Measurements from ENCODE around the gene ASIC2. TPM values are rescaled to one million over a fixed set of nuclear protein-coding genes. Genes with fewer than 3 reads are reported as not detected.

The ASIC2 gene
- total RNA-seq, result not detected

GRCh38 chr17:33292981-33293867, at the start of gene ASIC2:
Gene ASIC2 (minus strand): TSS chr17:33293295.
- no peak for ATAC-seq
- Mint-ChIP-seq H3K27ac (no peak within 1 kb of the TSS), H3K27me3 (peaks cover 47% of the 10 kb centered on the region), H3K36me3 (no peaks in the 10 kb centered on the region), H3K4me3 (no peak within 1 kb of the TSS), H3K9me3 (ENCODE audit: low read depth) (no peaks in the 10 kb centered on the region), H3K4me1 (peaks cover 8% of the 10 kb centered on the region)
- DNase-seq, result no peak
- CTCF ChIA-PET, result no interaction called here

GRCh38 chr17:33342025-33342424, 48.9 kb upstream of the ASIC2 start:
- Mint-ChIP-seq H3K27ac (no peak overlapping the region), H3K4me3 (no peak overlapping the region), H3K36me3 (no peaks in the 10 kb centered on the region), H3K27me3 (no peaks in the 10 kb centered on the region), H3K9me3 (ENCODE audit: low read depth) (no peaks in the 10 kb centered on the region), H3K4me1 (no peaks in the 10 kb centered on the region)
- no peak for DNase-seq
- ATAC-seq, result no peak
- CTCF ChIA-PET, result no interaction called here

GRCh38 chr17:33338242-33338641, 45.1 kb upstream of the ASIC2 start:
- Mint-ChIP-seq H3K27ac (no peak overlapping the region), H3K4me3 (no peak overlapping the region), H3K27me3 (no peaks in the 10 kb centered on the region), H3K36me3 (no peaks in the 10 kb centered on the region), H3K4me1 (no peaks in the 10 kb centered on the region), H3K9me3 (ENCODE audit: low read depth) (no peaks in the 10 kb centered on the region)
- no peak for DNase-seq
- ATAC-seq, result no peak
- CTCF ChIA-PET, result no interaction called here

GRCh38 chr17:33335491-33336173, 42.5 kb upstream of the ASIC2 start:
- H3K4me3 Mint-ChIP-seq, result no peak overlapping the region
- no peaks in the 10 kb centered on the region for H3K36me3 Mint-ChIP-seq
- H3K27ac Mint-ChIP-seq, result no peak overlapping the region
- no peaks in the 10 kb centered on the region for H3K27me3 Mint-ChIP-seq
- ATAC-seq (no peak), DNase-seq (no peak)
- H3K4me1 Mint-ChIP-seq, result no peaks in the 10 kb centered on the region
- CTCF ChIA-PET, result no interaction called here
- no peaks in the 10 kb centered on the region for H3K9me3 Mint-ChIP-seq (ENCODE audit: low read depth)

- no peaks in the 10 kb centered on the region for H3K9me3 Mint-ChIP-seq (ENCODE audit: low read depth)
- no peaks in the 10 kb centered on the region for H3K4me1 Mint-ChIP-seq
- H3K27me3 Mint-ChIP-seq, result no peaks in the 10 kb centered on the region
- H3K4me3 Mint-ChIP-seq, result no peak overlapping the region
- DNase-seq (no peak), ATAC-seq (no peak)
- no peaks in the 10 kb centered on the region for H3K36me3 Mint-ChIP-seq
- CTCF ChIA-PET, result no interaction called here
- no peak overlapping the region for H3K27ac Mint-ChIP-seq
Observed at GRCh38 chr17:33334703-33335102, 41.6 kb upstream of the ASIC2 start.

GRCh38 chr17:33330877-33331276, 37.8 kb upstream of the ASIC2 start:
- Mint-ChIP-seq H3K36me3 (no peaks in the 10 kb centered on the region), H3K4me3 (no peak overlapping the region), H3K9me3 (ENCODE audit: low read depth) (no peaks in the 10 kb centered on the region), H3K27me3 (no peaks in the 10 kb centered on the region), H3K4me1 (no peaks in the 10 kb centered on the region), H3K27ac (no peak overlapping the region)
- DNase-seq (no peak), ATAC-seq (no peak)
- CTCF ChIA-PET, result no interaction called here

GRCh38 chr17:33328129-33328528, 35.0 kb upstream of the ASIC2 start:
- CTCF ChIA-PET, result no interaction called here
- ATAC-seq (no peak), DNase-seq (no peak)
- H3K9me3 Mint-ChIP-seq (ENCODE audit: low read depth), result no peaks in the 10 kb centered on the region
- no peak overlapping the region for H3K27ac Mint-ChIP-seq
- H3K27me3 Mint-ChIP-seq, result no peaks in the 10 kb centered on the region
- no peak overlapping the region for H3K4me3 Mint-ChIP-seq
- H3K4me1 Mint-ChIP-seq, result no peaks in the 10 kb centered on the region
- no peaks in the 10 kb centered on the region for H3K36me3 Mint-ChIP-seq

GRCh38 chr17:33324736-33325135, 31.6 kb upstream of the ASIC2 start:
- CTCF ChIA-PET, result no interaction called here
- no peaks in the 10 kb centered on the region for H3K27me3 Mint-ChIP-seq

GRCh38 chr17:33322063-33322462, 29.0 kb upstream of the ASIC2 start:
- H3K27ac Mint-ChIP-seq, result no peak overlapping the region
- CTCF ChIA-PET, result no interaction called here
- no peaks in the 10 kb centered on the region for H3K4me1 Mint-ChIP-seq
- no peak for ATAC-seq
- H3K9me3 Mint-ChIP-seq (ENCODE audit: low read depth), result no peaks in the 10 kb centered on the region
- H3K36me3 Mint-ChIP-seq, result no peaks in the 10 kb centered on the region
- no peak for DNase-seq
- no peak overlapping the region for H3K4me3 Mint-ChIP-seq
- peaks cover 4% of the 10 kb centered on the region for H3K27me3 Mint-ChIP-seq

More at GRCh38 chr17:33324736-33325135, 31.6 kb upstream of the ASIC2 start:
- no peak overlapping the region for H3K4me3 Mint-ChIP-seq
- H3K36me3 Mint-ChIP-seq, result no peaks in the 10 kb centered on the region
- no peaks in the 10 kb centered on the region for H3K9me3 Mint-ChIP-seq (ENCODE audit: low read depth)
- no peaks in the 10 kb centered on the region for H3K4me1 Mint-ChIP-seq
- H3K27ac Mint-ChIP-seq, result no peak overlapping the region
- no peak for DNase-seq
- ATAC-seq, result no peak

GRCh38 chr17:33318241-33318640, 25.1 kb upstream of the ASIC2 start:
- H3K4me1 Mint-ChIP-seq, result no peaks in the 10 kb centered on the region
- CTCF ChIA-PET, result no interaction called here
- no peaks in the 10 kb centered on the region for H3K36me3 Mint-ChIP-seq
- ATAC-seq (no peak), DNase-seq (no peak)
- H3K9me3 Mint-ChIP-seq (ENCODE audit: low read depth), result no peaks in the 10 kb centered on the region
- no peak overlapping the region for H3K27ac Mint-ChIP-seq
- H3K4me3 Mint-ChIP-seq, result no peak overlapping the region
- H3K27me3 Mint-ChIP-seq, result peaks cover 4% of the 10 kb centered on the region

GRCh38 chr17:33316746-33317145, 23.7 kb upstream of the ASIC2 start:
- no peaks in the 10 kb centered on the region for H3K9me3 Mint-ChIP-seq (ENCODE audit: low read depth)
- H3K27ac Mint-ChIP-seq, result no peak overlapping the region
- ATAC-seq (no peak), DNase-seq (no peak)
- no peak overlapping the region for H3K4me3 Mint-ChIP-seq
- H3K36me3 Mint-ChIP-seq, result no peaks in the 10 kb centered on the region
- H3K27me3 Mint-ChIP-seq, result peaks cover 4% of the 10 kb centered on the region
- CTCF ChIA-PET, result no interaction called here
- no peaks in the 10 kb centered on the region for H3K4me1 Mint-ChIP-seq

- no peak for DNase-seq
- H3K27me3 Mint-ChIP-seq, result peaks cover 15% of the 10 kb centered on the region
- no peak overlapping the region for H3K27ac Mint-ChIP-seq
- no peaks in the 10 kb centered on the region for H3K9me3 Mint-ChIP-seq (ENCODE audit: low read depth)
- no peaks in the 10 kb centered on the region for H3K4me1 Mint-ChIP-seq
- H3K4me3 Mint-ChIP-seq, result no peak overlapping the region
- no peaks in the 10 kb centered on the region for H3K36me3 Mint-ChIP-seq
- CTCF ChIA-PET, result no interaction called here
- ATAC-seq, result no peak
Observed at GRCh38 chr17:33310296-33310695, 17.2 kb upstream of the ASIC2 start.

- Mint-ChIP-seq H3K9me3 (ENCODE audit: low read depth) (no peaks in the 10 kb centered on the region), H3K27me3 (peaks cover 24% of the 10 kb centered on the region), H3K4me3 (no peak overlapping the region), H3K36me3 (no peaks in the 10 kb centered on the region), H3K27ac (no peak overlapping the region), H3K4me1 (peaks cover 12% of the 10 kb centered on the region)
- ATAC-seq, result no peak
- CTCF ChIA-PET, result no interaction called here
- DNase-seq, result no peak
Observed at GRCh38 chr17:33303254-33303653, 10.2 kb upstream of the ASIC2 start.

GRCh38 chr17:33302394-33302793, 9.3 kb upstream of the ASIC2 start:
- Mint-ChIP-seq H3K27me3 (peaks cover 21% of the 10 kb centered on the region), H3K27ac (no peak overlapping the region), H3K4me3 (no peak overlapping the region), H3K9me3 (ENCODE audit: low read depth) (no peaks in the 10 kb centered on the region), H3K36me3 (no peaks in the 10 kb centered on the region), H3K4me1 (peaks cover 12% of the 10 kb centered on the region)
- ATAC-seq (no peak), DNase-seq (no peak)
- CTCF ChIA-PET, result interaction anchor here (0.7 kb wide), 1 partner anchor 11 kb away, joined by 3 read pairs; no protein-coding TSS in a partner anchor
